Activated T-cell treated with anti-CD3 and anti-CD28 coated beads, Interleukin-2, amount 50 U/mL, for 4 hours (primary cell): ENCODE measurements around the gene JARID2. TPM values are rescaled to one million over a fixed set of nuclear protein-coding genes. Genes with fewer than 3 reads are reported as not detected.

ENCODE experiments used
- ATAC-seq, 2 donors: fragments of 200-7000 bp; cut with Tn5 transposase; one replicate each; pipeline ENCODE4 v1.10.0; 2021
- DNase-seq: peaks from one replicate; pipeline ENCODE4 v3.0.0-alpha.2; 2020
- H3K27me3 Mint-ChIP-seq: one replicate; pipeline ENCODE4 v1.8.0; 2021; ENCODE audit warnings: low read depth, mixed read lengths
- H3K36me3 Mint-ChIP-seq: one replicate; pipeline ENCODE4 v1.8.0; 2022; ENCODE audit warnings: mixed read lengths; ENCODE audit not compliant: insufficient read depth
- H3K4me1 Mint-ChIP-seq: one replicate; pipeline ENCODE4 v1.8.0; 2021; ENCODE audit warnings: low read depth, mixed read lengths
- H3K4me3 Mint-ChIP-seq: one replicate; pipeline ENCODE4 v1.8.0; 2021; ENCODE audit warnings: mild to moderate bottlenecking, moderate library complexity, mixed read lengths
- H3K9me3 Mint-ChIP-seq: one replicate; pipeline ENCODE4 v1.8.0; 2021; ENCODE audit warnings: mixed read lengths
- total RNA-seq, 3 donors: library from RNA; stranded (reverse); gene quantifications; one replicate each; pipeline ENCODE4 v1.2.1, GENCODE V29; 2021

JARID2 gene
- total RNA-seq, 3 donors from 2014 or later, result 32.6 to 43.6 (median 37.2) TPM

DNA sequence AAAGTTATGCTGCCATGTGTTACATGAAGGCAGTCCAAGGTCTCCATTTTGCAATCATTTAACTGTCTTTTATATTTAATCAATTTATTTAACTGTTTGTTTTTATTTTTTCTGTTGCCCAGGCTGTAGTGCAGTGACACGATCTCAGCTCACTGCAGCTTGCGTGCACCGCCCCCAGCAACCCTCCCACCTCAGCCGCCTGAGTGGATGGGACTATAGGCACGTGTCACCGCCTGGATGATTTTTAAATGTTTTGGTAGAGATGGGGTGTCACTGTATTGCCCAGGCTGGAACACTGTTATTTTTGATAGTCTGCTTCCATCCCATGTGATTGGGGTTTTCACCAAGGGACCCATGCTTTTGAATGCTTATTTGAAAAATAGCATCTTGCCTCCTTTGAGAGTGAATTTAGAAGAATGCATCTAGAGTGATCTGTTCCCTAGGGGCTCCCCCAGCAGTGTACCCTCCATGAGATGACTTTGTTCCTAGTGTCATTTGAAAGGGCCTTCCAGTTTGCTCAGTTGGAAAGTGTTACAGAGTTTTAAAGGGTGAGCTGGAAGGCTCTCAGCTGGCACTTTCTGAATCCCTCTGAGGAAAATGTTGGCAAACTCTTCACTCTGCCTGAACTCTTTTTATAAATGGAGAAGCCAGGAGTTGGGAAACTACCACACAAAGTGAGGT lies 143.4 kb downstream of the JARID2 start:
- peak; percentile 29 to 36 for ATAC-seq
- no peaks in the 10 kb centered on the region for H3K27me3 Mint-ChIP-seq
- H3K9me3 Mint-ChIP-seq, result no peaks in the 10 kb centered on the region
- H3K4me3 Mint-ChIP-seq, result no peak overlapping the region
- peaks cover 5% of the 10 kb centered on the region for H3K36me3 Mint-ChIP-seq
- DNase-seq, result no peak
- H3K4me1 Mint-ChIP-seq, result peaks cover 81% of the 10 kb centered on the region

- Mint-ChIP-seq H3K36me3 (peaks cover 5% of the 10 kb centered on the region), H3K4me3 (no peak overlapping the region), H3K9me3 (no peaks in the 10 kb centered on the region), H3K27me3 (no peaks in the 10 kb centered on the region), H3K4me1 (peaks cover 74% of the 10 kb centered on the region)
- DNase-seq (no peak), ATAC-seq (no peak)
These were observed 144.2 kb downstream of the JARID2 start for GRCh38 chr6:15389765-15390723.

DNA sequence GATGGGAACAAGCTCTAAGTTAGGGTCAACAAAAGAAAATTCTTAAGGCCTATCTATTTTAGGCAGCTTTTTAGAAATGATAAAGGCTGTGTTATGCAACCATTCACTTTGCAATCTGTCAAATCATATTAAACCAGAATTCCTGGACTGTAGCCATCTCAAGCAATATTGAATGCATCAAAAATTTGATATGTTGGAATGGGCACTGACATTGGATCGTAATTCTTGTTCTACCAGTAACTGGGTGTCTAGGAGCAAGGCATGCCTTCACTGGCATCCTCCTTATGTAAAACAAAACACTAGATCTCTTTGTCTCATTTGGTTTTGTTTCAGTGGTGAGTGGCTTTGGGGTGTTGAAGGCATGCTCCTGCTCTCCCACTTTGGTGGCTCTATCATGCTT lies 145.6 kb downstream of the JARID2 start:
- peaks cover 65% of the 10 kb centered on the region for H3K4me1 Mint-ChIP-seq
- no peak for ATAC-seq
- no peak overlapping the region for H3K4me3 Mint-ChIP-seq
- H3K27me3 Mint-ChIP-seq, result no peaks in the 10 kb centered on the region
- no peaks in the 10 kb centered on the region for H3K9me3 Mint-ChIP-seq
- DNase-seq, result no peak
- peaks cover 5% of the 10 kb centered on the region for H3K36me3 Mint-ChIP-seq

DNA sequence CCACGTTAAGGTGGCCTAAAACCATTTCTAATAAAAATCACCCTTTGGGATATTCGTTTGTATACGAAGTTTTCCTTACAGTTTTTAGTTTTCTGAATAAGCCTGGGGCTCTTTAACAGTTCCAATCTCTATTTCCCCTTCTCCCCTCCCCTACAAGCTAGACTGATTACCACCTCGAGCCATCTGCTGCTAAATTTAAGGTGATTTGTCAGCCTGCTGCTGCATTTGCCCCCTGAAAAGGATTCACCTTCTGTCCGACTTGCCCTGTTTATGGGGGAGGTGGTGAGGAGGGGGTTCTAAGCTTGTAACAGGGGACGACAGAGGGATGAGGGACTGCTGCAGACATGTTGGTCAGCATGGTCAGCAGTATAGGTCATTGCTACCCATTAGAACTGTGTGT lies 146.3 kb downstream of the JARID2 start:
- Mint-ChIP-seq H3K36me3 (peaks cover 5% of the 10 kb centered on the region), H3K9me3 (no peaks in the 10 kb centered on the region), H3K4me3 (no peak overlapping the region), H3K27me3 (no peaks in the 10 kb centered on the region), H3K4me1 (peaks cover 60% of the 10 kb centered on the region)
- no peak for DNase-seq
- ATAC-seq, result no peak

DNA sequence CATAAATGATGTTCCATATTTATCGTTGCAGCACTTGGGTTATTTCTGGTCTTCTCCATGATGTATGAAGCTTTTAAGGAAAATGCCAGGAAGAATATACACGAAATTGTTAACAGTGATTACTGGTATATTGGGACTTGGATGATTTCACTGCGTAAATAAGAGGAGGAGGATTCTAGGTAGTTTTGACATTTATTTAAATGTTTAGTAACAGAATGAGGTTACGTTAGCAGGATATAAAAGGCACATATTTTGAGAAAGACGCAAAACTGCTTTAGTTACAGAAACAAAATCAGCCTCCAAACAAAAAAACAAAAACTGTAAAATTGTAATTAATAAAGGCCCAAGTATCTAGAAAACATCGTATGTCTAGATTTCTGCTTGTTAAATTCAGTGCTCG lies 147.7 kb downstream of the JARID2 start:
- Mint-ChIP-seq H3K9me3 (no peaks in the 10 kb centered on the region), H3K36me3 (peaks cover 5% of the 10 kb centered on the region), H3K27me3 (no peaks in the 10 kb centered on the region), H3K4me3 (no peak overlapping the region), H3K4me1 (peaks cover 60% of the 10 kb centered on the region)
- ATAC-seq (no peak), DNase-seq (no peak)

DNA sequence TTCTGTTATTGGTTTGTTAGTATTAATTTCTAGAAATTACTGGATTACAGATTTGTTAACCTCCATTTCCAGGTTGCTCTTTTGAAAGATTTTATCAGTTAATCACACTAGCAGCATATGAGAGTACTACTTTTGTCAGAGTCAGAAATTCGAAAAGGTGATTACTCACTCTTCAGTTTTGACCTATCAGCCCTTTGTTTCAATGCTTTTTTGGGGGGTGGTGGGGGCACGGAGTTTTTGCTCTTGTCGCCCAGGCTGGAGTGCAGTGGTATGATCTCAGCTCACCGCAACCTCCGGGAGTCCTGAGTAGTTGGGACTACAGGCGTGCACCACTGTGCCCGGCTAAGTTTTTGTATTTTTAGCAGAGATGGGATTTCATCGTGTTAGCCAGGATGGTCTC lies 149.2 kb downstream of the JARID2 start:
- H3K27me3 Mint-ChIP-seq, result no peaks in the 10 kb centered on the region
- DNase-seq, result no peak
- H3K9me3 Mint-ChIP-seq, result no peaks in the 10 kb centered on the region
- peaks cover 61% of the 10 kb centered on the region for H3K4me1 Mint-ChIP-seq
- H3K4me3 Mint-ChIP-seq, result no peak overlapping the region
- peak; percentile 38 to 74 for ATAC-seq
- H3K36me3 Mint-ChIP-seq, result peaks cover 5% of the 10 kb centered on the region

- ATAC-seq, result no peak
- peaks cover 60% of the 10 kb centered on the region for H3K4me1 Mint-ChIP-seq
- H3K4me3 Mint-ChIP-seq, result no peak overlapping the region
- peaks cover 5% of the 10 kb centered on the region for H3K36me3 Mint-ChIP-seq
- no peaks in the 10 kb centered on the region for H3K27me3 Mint-ChIP-seq
- no peaks in the 10 kb centered on the region for H3K9me3 Mint-ChIP-seq
- DNase-seq, result no peak
These were observed 150.9 kb downstream of the JARID2 start for GRCh38 chr6:15396808-15397207.

GRCh38 chr6:15398633-15399275 lies 152.9 kb downstream of the JARID2 start:
- no peaks in the 10 kb centered on the region for H3K36me3 Mint-ChIP-seq
- DNase-seq (no peak), ATAC-seq (peak; percentile 47)
- no peaks in the 10 kb centered on the region for H3K9me3 Mint-ChIP-seq
- H3K27me3 Mint-ChIP-seq, result no peaks in the 10 kb centered on the region
- H3K4me1 Mint-ChIP-seq, result peaks cover 69% of the 10 kb centered on the region
- H3K4me3 Mint-ChIP-seq, result peak overlapping the region; percentile 4

GRCh38 chr6:15399641-15400470 lies 154.0 kb downstream of the JARID2 start:
- Mint-ChIP-seq H3K27me3 (no peaks in the 10 kb centered on the region), H3K9me3 (no peaks in the 10 kb centered on the region), H3K36me3 (no peaks in the 10 kb centered on the region), H3K4me1 (peaks cover 75% of the 10 kb centered on the region), H3K4me3 (peak overlapping the region; percentile 40)
- ATAC-seq (no peak), DNase-seq (no peak)

DNA sequence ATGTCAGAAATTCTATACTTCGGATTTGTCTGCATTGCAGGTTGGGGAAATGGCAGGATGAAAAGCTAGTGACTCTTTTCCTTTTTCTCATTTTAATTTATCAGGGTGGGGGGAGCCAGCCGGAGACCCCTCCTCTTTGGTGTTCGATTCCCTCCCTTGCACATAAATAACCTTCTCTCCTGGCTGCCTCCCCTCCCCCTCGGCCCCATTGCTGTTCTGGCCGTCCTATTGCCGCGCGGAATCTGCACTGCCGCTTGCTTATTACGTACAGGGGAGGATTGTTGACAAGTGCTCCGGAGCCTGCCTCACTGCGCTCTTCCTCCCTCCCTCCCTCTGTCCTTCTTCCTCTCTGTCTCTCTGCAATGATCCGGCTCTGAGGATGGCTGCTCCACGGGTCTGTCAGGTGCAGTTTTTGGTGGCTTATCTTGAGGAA lies 154.7 kb downstream of the JARID2 start:
- Mint-ChIP-seq H3K36me3 (no peaks in the 10 kb centered on the region), H3K4me3 (peak overlapping the region; percentile 61), H3K27me3 (no peaks in the 10 kb centered on the region), H3K9me3 (no peaks in the 10 kb centered on the region), H3K4me1 (peaks cover 78% of the 10 kb centered on the region)
- DNase-seq (no peak), ATAC-seq (peak in 1 of 2 donors; percentile 44)

GRCh38 chr6:15401120-15401519 lies 155.3 kb downstream of the JARID2 start:
- ATAC-seq, result no peak
- H3K9me3 Mint-ChIP-seq, result no peaks in the 10 kb centered on the region
- peaks cover 80% of the 10 kb centered on the region for H3K4me1 Mint-ChIP-seq
- no peaks in the 10 kb centered on the region for H3K36me3 Mint-ChIP-seq
- H3K27me3 Mint-ChIP-seq, result no peaks in the 10 kb centered on the region
- peak overlapping the region; percentile 61 for H3K4me3 Mint-ChIP-seq
- DNase-seq, result no peak

DNA sequence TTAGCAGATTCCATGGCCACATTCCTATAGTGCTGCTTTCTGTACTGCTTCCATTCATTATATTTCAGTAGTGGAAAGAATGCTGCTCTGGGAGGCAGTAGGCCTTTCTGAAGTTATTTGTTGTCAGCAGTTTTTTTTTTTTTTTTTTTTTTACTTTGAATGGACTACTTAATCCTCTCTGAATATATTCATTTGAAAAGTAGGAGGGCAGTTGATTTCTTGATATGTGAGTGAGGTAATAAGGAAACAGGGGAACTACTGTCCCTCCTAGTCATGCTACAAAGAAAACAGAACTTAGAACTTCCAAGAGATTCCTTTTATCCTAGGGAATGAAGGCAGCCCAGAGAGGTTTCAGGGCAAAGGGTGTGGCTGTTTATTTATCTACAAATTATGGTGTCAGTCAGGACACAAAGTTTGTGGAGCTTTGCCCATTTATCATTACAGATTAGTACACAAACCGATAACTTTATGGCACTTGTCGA lies 155.9 kb downstream of the JARID2 start:
- H3K9me3 Mint-ChIP-seq, result no peaks in the 10 kb centered on the region
- no peak for ATAC-seq
- H3K27me3 Mint-ChIP-seq, result no peaks in the 10 kb centered on the region
- DNase-seq, result no peak
- no peaks in the 10 kb centered on the region for H3K36me3 Mint-ChIP-seq
- H3K4me3 Mint-ChIP-seq, result no peak overlapping the region
- peaks cover 80% of the 10 kb centered on the region for H3K4me1 Mint-ChIP-seq

DNA sequence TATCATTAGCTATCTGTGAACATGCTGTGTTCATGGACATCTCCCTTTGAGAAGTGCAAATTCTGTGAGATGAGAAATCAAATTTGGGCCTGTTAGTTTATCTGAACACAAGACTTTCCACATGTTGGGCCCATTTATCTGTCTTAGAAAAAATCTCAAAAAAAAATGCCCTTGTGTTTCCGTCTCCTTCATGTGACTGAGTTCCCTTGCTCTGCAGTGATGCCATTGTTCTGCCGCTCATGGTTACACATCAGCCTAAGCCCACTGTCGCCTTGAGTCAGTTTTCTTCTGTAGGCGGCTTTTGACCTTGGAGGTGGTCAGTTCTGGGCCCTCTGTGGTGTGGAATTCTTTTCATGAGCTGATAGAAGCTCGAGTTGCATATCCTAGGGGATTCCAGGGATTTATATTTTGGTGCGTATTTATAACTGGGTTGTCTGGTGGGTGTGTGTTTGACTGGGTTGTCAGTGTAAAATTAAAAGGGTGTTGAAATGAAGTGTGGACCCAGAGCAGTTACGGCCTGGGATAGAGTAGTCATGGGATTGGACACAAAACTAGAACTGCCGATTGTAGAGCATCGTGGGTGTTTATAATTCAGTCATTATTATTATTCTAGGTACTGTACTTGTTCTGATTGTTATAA lies 156.7 kb downstream of the JARID2 start:
- H3K9me3 Mint-ChIP-seq, result no peaks in the 10 kb centered on the region
- H3K4me1 Mint-ChIP-seq, result peaks cover 77% of the 10 kb centered on the region
- no peaks in the 10 kb centered on the region for H3K36me3 Mint-ChIP-seq
- H3K27me3 Mint-ChIP-seq, result no peaks in the 10 kb centered on the region
- DNase-seq, result no peak
- H3K4me3 Mint-ChIP-seq, result no peak overlapping the region
- ATAC-seq, result no peak
